LHCN-M2 (cell line): ENCODE results near the gene CACNA1E. TPM values are rescaled to one million over a fixed set of nuclear protein-coding genes. Genes with fewer than 3 reads are reported as not detected.

Experiments used
- DNase-seq: peaks from one replicate; pipeline ENCODE4 v3.0.0-alpha.2; 2012; ENCODE audit warnings: low read depth
- total RNA-seq: library from RNA; depleted of rRNA; stranded (reverse); fragments of >200 nt; gene quantifications from 2 replicates; pipeline ENCODE4 v1.2.3, GENCODE V29; 2014

Gene CACNA1E
- total RNA-seq, 1 experiment from 2014 or later: not detected

GRCh38 chr1:181680332-181680731 is 197.0 kb downstream of the CACNA1E start:
- no peak for DNase-seq

GRCh38 chr1:181680871-181681270 is 197.6 kb downstream of the CACNA1E start:
- DNase-seq: no peak

GRCh38 chr1:181685211-181685610 is 201.9 kb downstream of the CACNA1E start:
- no peak for DNase-seq

GRCh38 chr1:181701891-181702290 is 218.6 kb downstream of the CACNA1E start:
- no peak for DNase-seq

- DNase-seq: no peak
Measured at GRCh38 chr1:181704546-181704945, 221.2 kb downstream of the CACNA1E start.

GRCh38 chr1:181711820-181712219 is 228.5 kb downstream of the CACNA1E start:
- no peak for DNase-seq

GRCh38 chr1:181712711-181713110 is 229.4 kb downstream of the CACNA1E start:
- no peak for DNase-seq

- no peak for DNase-seq
Measured at GRCh38 chr1:181714428-181714827, 231.1 kb downstream of the CACNA1E start.

GRCh38 chr1:181718034-181718433 is 234.7 kb downstream of the CACNA1E start:
- DNase-seq: no peak

- DNase-seq: no peak
Measured at GRCh38 chr1:181726320-181727012, 243.1 kb downstream of the CACNA1E start.

- DNase-seq: no peak
Measured at GRCh38 chr1:181730606-181731005, 247.3 kb downstream of the CACNA1E start.

GRCh38 chr1:181732218-181732990 is 249.1 kb downstream of the CACNA1E start:
- no peak for DNase-seq

GRCh38 chr1:181733486-181733885 is 250.2 kb downstream of the CACNA1E start:
- DNase-seq: no peak

- no peak for DNase-seq
Measured at GRCh38 chr1:181737056-181737455, 253.7 kb downstream of the CACNA1E start.

GRCh38 chr1:181739214-181739613 is 255.9 kb downstream of the CACNA1E start:
- DNase-seq: no peak

GRCh38 chr1:181742426-181742825 is 259.1 kb downstream of the CACNA1E start:
- no peak for DNase-seq

- DNase-seq: no peak
Measured at GRCh38 chr1:181743878-181744312, 260.6 kb downstream of the CACNA1E start.

GRCh38 chr1:181746224-181746623 is 262.9 kb downstream of the CACNA1E start:
- DNase-seq: no peak

- DNase-seq: no peak
Measured at GRCh38 chr1:181748013-181748412, 264.7 kb downstream of the CACNA1E start.

GRCh38 chr1:181754103-181754502 is 270.8 kb downstream of the CACNA1E start:
- no peak for DNase-seq

GRCh38 chr1:181759481-181759880 is 276.2 kb downstream of the CACNA1E start:
- DNase-seq: no peak

GRCh38 chr1:181763736-181764135 is 280.4 kb downstream of the CACNA1E start:
- DNase-seq: no peak

- DNase-seq: no peak
Measured at GRCh38 chr1:181765451-181766026, 282.2 kb downstream of the CACNA1E start.
